Gastrocnemius medialis (tissue), 4 donors: ENCODE data around the gene RNF114. TPM values are rescaled to one million over a fixed set of nuclear protein-coding genes. Genes with fewer than 3 reads are reported as not detected.
A peak's percentile ranks its signal among the peaks of the same experiment; 100 is the strongest.

Source experiments
- ATAC-seq, 2 donors: fragments of 150-250 bp; one replicate each; pipeline ENCODE4 v1.9.1; 2016
- DNase-seq, 2 donors: peaks; one replicate each; pipeline ENCODE4 v3.0.0-alpha.2; 2019
- H3K27ac ChIP-seq, 4 donors: fragments of 200-600 bp; sonication (generic); 1 replicate in 1 of 4; 2 replicates in 3 of 4; pipeline ENCODE4 v1.5.1; 2016 to 2018; ENCODE audit warnings: mild to moderate bottlenecking in 2 of 4, moderate library complexity in 1 of 4
- H3K27me3 ChIP-seq, 3 donors: fragments of 200-600 bp; sonication (generic) in 2 of 3; 1 replicate in 1 of 3; 2 replicates in 2 of 3; pipeline versions ENCODE4 v1.5.1 to v1.6.0; 2016 to 2019; ENCODE audit warnings: mild to moderate bottlenecking in 1 of 3, moderate library complexity in 1 of 3
- H3K36me3 ChIP-seq, 2 donors: fragments of 200-600 bp; sonication (generic) in 1 of 2; one replicate each; pipeline ENCODE4 v1.5.1; 2017 to 2018
- H3K4me1 ChIP-seq, 2 donors: fragments of 200-600 bp; sonication (generic) in 1 of 2; one replicate each; pipeline ENCODE4 v1.5.1; 2016 to 2017; ENCODE audit warnings: mild to moderate bottlenecking in 2 of 2
- H3K4me3 ChIP-seq, 4 donors: fragments of 200-600 bp; sonication (generic) in 3 of 4; 1 replicate in 1 of 4; 2 replicates in 3 of 4; pipeline ENCODE4 v1.5.1; 2016 to 2019; ENCODE audit warnings: mild to moderate bottlenecking in 2 of 4
- H3K9me3 ChIP-seq, 3 donors: fragments of 200-600 bp; sonication (generic) in 2 of 3; 1 replicate in 1 of 3; 2 replicates in 2 of 3; pipeline ENCODE4 v1.5.1; 2016 to 2019
- CTCF ChIP-seq, 5 experiments: fragments of 450-650 bp in 3 of 5; fragments of 200-600 bp in 2 of 5; sonication (generic) in 2 of 5; IDR thresholded peaks in 4 of 5; conservative IDR thresholded peaks in 1 of 5; 1 replicate in 4 of 5; 2 replicates in 1 of 5; pipeline ENCODE4 v1.5.1; 2016 to 2019; ENCODE audit warnings: antibody characterized with exemption in 5 of 5, mild to moderate bottlenecking in 3 of 5, moderate library complexity in 3 of 5
- POLR2A ChIP-seq, 2 donors: fragments of 450-650 bp; IDR thresholded peaks; one replicate each; pipeline ENCODE4 v1.6.1; 2017; ENCODE audit warnings: antibody characterized with exemption in 2 of 2, mild to moderate bottlenecking in 2 of 2, moderate library complexity in 2 of 2
- in situ Hi-C, 4 donors: fragments of 200-750 bp; cut with MboI; loops; one replicate each; pipeline versions ENCODE4 v1.15.0 to v1.8.0; 2017; ENCODE audit warnings: low sequenced_read_pairs in 4 of 4
- intact Hi-C: fragments of 100-400 bp; cut with DNase I; formaldehyde crosslinking; loops from one replicate; pipeline ENCODE4 v1.15.1; 2023; ENCODE audit warnings: low total_unique reads
- total RNA-seq, 4 donors: library from RNA; depleted of rRNA; stranded (reverse); fragments of >200 nt; gene quantifications; one replicate each; pipeline versions ENCODE4 v1.1.0 to v1.2.3, GENCODE V29; 2016

Gene RNF114
- total RNA-seq = 100 to 1,000 TPM; 133 to 216 (median 172) TPM

DNA sequence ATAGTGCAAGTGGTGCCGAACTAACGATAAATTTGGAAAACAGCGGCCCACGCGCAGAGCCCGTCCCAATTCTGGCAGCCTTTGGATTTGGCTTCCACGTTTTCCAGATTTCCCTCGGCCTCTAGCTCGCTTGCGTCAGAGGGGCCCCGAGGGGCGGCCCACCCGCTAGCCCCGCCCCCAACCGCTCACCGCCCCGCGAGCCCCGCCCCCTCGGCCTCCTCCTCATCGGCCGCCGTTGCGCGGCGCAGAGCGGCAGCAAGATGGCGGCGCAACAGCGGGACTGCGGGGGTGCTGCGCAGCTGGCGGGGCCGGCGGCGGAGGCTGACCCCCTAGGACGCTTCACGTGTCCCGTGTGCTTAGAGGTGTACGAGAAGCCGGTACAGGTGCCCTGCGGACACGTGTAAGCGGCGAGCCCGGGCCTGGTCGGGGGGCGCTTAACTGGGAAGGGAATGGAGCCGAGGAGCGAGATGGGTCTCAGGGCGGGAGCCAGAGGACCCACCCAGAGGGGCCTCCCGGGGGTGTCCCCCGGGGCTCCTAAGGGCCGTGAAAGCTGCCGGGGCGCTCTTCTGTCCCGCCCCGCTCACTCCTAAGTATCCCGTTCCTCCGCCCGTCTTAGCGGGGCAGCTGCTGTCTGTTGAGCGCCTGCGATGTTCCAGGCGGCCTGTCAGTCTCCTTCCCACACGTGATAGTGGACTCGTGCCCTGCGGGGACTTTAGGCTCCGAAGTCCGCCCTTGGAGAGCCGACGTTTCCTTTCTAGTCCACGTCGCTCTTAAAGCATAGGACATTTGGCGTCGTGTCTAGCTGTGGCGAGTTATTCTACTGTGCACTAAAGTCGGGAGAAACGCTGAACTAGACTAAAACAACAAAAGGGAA lies at the start of gene RNF114:
Gene RNF114, plus strand, starts transcription at position 245 of the 874 bp plus-strand sequence. Its CDS starts 16 bp downstream, at position 261.
- ATAC-seq (peak; percentile 84 to 87), DNase-seq (peak; percentile 88 to 89)
- Histone ChIP-seq H3K36me3 (peaks cover 0 to 11% of the 10 kb centered on the region in 2 donors), H3K9me3 (no peaks in the 10 kb centered on the region), H3K27ac (peak within 1 kb of the TSS; percentile 95 to 100 (median 98)), H3K27me3 (no peaks in the 10 kb centered on the region), H3K4me3 (peak within 1 kb of the TSS; percentile 88 to 99 (median 96)), H3K4me1 (peaks cover 44 to 45% of the 10 kb centered on the region in 2 donors)
- in situ Hi-C loops (no loop called here), intact Hi-C loops (loop anchor here (2.0 to 10.0 kb wide), 2 partner anchors 22 to 998 kb away; partner anchors contain the start of genes ADNP and SPATA2)
- peak; percentile 98 to 99 for TF ChIP-seq POLR2A (IDR thresholded peaks at IDR 0.05)
- peak in 2 of 5 experiments; percentile 16 to 21 for TF ChIP-seq CTCF (IDR thresholded peaks at IDR 0.05 in 4 of 5, conservative IDR thresholded peaks at IDR 0.05 in 1 of 5)

GRCh38 chr20:49886571-49887213 lies 49.5 kb upstream of the RNF114 start:
- no peak for DNase-seq

DNA sequence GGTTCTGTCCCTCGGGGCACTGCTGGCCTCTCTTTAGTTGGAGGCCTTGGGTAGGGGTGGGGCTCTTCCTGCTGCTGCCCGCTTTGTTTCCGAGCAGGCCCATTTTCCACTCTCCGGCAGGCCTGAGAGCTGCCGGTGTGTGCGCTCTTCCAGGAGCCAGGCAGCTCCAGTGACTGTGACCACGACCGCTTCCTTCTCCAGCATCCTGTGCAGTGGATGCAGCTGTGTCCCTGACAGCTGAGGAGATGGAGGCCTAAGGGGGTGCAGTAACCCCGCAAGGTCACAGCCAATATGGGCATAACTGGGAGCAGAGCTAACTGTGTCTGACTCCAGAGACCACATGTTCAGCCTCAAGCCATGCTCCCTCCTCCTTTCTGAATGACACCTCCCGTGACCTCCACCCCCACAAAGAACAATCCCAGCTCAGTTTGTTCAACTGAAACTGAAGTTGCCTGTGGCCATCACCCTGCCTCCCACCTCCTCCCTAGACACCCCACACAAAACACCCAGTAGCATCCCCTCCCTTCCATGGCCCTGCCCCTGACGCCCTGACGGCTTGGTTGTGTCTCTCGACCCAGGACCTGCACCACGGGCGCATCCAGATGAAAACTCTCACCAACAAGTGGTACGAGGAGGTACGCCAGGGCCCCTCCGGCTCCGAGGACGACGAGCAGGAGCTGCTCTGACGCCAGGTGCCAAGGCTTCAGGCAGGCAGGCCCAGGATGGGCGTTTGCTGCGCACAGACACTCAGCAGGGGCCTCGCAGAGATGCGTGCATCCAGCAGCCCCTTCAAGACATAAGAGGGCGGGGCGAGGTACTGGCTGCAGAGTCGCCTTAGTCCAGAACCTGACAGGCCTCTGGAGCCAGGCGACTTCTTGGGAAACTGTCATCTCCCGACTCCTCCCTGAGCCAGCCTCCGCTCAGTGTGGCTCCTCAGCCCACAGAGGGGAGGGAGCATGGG lies 48.7 kb upstream of the RNF114 start:
- TF ChIP-seq CTCF (IDR thresholded peaks at IDR 0.05 in 4 of 5, conservative IDR thresholded peaks at IDR 0.05 in 1 of 5) = no peak
- TF ChIP-seq POLR2A (IDR thresholded peaks at IDR 0.05) = no peak
- intact Hi-C loops (loop anchor here (1.0 kb wide), 1 partner anchor 276 kb away; no protein-coding TSS in a partner anchor), in situ Hi-C loops (no loop called here)
- Histone ChIP-seq H3K4me1 (peaks cover 14 to 17% of the 10 kb centered on the region in 2 donors), H3K27me3 (no peaks in the 10 kb centered on the region), H3K36me3 (peaks cover 0 to 38% of the 10 kb centered on the region in 2 donors), H3K9me3 (no peaks in the 10 kb centered on the region), H3K27ac (peak overlapping the region; percentile 49 to 72 (median 67)), H3K4me3 (no peak overlapping the region)
- DNase-seq = no peak
- ATAC-seq = peak in 1 of 2 donors; percentile 15

More at GRCh38 chr20:49886571-49887213, 49.5 kb upstream of the RNF114 start:
- in situ Hi-C loops = no loop called here
- H3K9me3 ChIP-seq = no peaks in the 10 kb centered on the region
- TF ChIP-seq CTCF (IDR thresholded peaks at IDR 0.05 in 4 of 5, conservative IDR thresholded peaks at IDR 0.05 in 1 of 5) = no peak
- no peak for TF ChIP-seq POLR2A (IDR thresholded peaks at IDR 0.05)
- H3K4me3 ChIP-seq = no peak overlapping the region
- peak in 1 of 2 donors; percentile 5 for ATAC-seq
- intact Hi-C loops = no loop called here
- peaks cover 11% of the 10 kb centered on the region in 2 donors for H3K4me1 ChIP-seq
- H3K36me3 ChIP-seq = peaks cover 0 to 38% of the 10 kb centered on the region in 2 donors
- peak overlapping the region; percentile 49 to 72 (median 67) for H3K27ac ChIP-seq
- no peaks in the 10 kb centered on the region for H3K27me3 ChIP-seq
